Limb (tissue), 2 donors: ENCODE results near the gene ATG4B.
"Not testable (repeated sequence)": the region's sequence is repeated elsewhere in the genome, so short reads cannot be mapped to it uniquely, and the experiment has no call there.

Experiments
- DNase-seq, 2 donors: peaks; one replicate each; pipeline ENCODE4 v3.0.0-alpha.2; 2016; ENCODE audit errors: extremely low spot score in 2 of 2

Gene ATG4B

GRCh38 chr2:241660593-241661213 is 23.2 kb downstream of the ATG4B start:
- no peak for DNase-seq

- DNase-seq: not testable (repeated sequence)
Measured at GRCh38 chr2:241662731-241663130, 25.2 kb downstream of the ATG4B start.

- DNase-seq: no peak
Measured at GRCh38 chr2:241665731-241666440, 28.4 kb downstream of the ATG4B start.

GRCh38 chr2:241666627-241667400 is 29.3 kb downstream of the ATG4B start:
- DNase-seq: peak in 1 of 2 donors; percentile 56

- no peak for DNase-seq
Measured at GRCh38 chr2:241668354-241668753, 30.9 kb downstream of the ATG4B start.

GRCh38 chr2:241668839-241669238 is 31.3 kb downstream of the ATG4B start:
- DNase-seq: no peak

GRCh38 chr2:241670333-241671110 is 33.0 kb downstream of the ATG4B start:
- no peak for DNase-seq

GRCh38 chr2:241671457-241672240 is 34.2 kb downstream of the ATG4B start:
- no peak for DNase-seq

GRCh38 chr2:241672243-241673188 is 35.0 kb downstream of the ATG4B start:
- DNase-seq: no peak

GRCh38 chr2:241673189-241673663 is 35.7 kb downstream of the ATG4B start:
- no peak for DNase-seq

- no peak for DNase-seq
Measured at GRCh38 chr2:241673797-241674725, 36.6 kb downstream of the ATG4B start.

GRCh38 chr2:241675885-241676284 is 38.4 kb downstream of the ATG4B start:
- DNase-seq: no peak

GRCh38 chr2:241676665-241677064 is 39.2 kb downstream of the ATG4B start:
- no peak for DNase-seq

GRCh38 chr2:241677392-241677791 is 39.9 kb downstream of the ATG4B start:
- DNase-seq: no peak

GRCh38 chr2:241678307-241678706 is 40.8 kb downstream of the ATG4B start:
- DNase-seq: no peak

- DNase-seq: no peak
Measured at GRCh38 chr2:241678784-241679540, 41.5 kb downstream of the ATG4B start.

- DNase-seq: no peak
Measured at GRCh38 chr2:241680044-241680443, 42.6 kb downstream of the ATG4B start.
